Activated CD8-positive, alpha-beta memory T cell treated with anti-CD3 and anti-CD28 coated beads for 1 hour (primary cell): Measurements from ENCODE around the gene MUTYH.

ENCODE experiments used
- DNase-seq, 2 donors: peaks; one replicate each; pipeline ENCODE4 v3.0.0-alpha.2; 2020; ENCODE audit warnings: low read depth in 1 of 2; ENCODE audit errors: extremely low read depth in 1 of 2

Gene MUTYH

DNA sequence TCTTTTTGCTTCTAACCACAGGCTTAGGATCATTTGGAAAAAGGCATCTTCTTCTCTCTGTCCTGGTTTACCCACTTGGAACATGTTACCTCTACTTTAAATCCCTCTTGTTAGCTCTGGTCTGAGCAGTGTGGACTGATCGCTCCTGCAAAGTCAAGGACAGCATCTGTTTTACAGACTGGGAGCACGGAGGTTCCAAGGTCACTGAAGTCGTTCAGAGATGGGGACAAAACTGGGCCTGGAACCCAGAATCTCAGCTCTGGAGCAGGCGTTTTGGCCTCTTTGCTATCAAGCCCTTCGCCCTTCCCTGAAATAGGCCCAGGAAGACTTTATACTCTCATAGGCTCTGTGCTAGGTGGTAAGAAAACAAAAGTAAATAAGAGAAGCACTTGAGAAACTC is 11.3 kb upstream of the MUTYH start:
- no peak for DNase-seq

DNA sequence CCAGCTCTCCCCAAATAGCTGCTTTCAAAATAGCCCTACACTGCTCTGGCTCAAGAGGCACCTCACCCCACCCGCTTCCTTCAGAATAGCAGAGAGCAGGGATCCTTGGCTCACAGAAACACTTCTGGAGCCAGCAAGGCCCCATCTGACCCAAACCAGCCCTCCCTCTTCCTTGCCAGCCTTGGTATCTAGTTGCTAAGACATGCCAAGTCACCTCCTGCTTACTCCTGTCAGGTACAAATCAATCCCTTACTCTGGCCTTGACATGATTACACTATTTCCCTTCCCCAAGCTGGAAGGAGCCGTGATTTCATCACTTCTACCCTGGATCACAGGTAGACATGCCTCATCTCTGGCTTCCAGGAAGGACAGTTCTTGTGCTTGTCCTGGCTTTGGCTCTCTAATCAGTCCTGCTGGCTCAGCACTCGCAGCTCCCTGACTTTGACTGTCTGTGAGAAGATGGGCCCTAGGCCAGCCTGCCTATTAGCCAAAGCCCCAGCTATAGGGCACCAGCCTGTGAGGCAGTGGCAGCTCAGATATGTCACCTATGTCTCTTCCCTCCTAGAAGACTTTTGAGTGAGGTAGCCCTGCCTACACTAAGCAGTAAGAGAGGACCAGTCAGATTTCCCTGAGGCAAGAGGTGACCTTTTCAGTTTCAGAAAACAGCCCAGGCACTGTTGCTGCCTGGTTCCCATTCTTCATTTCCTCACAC is 8.9 kb upstream of the MUTYH start:
- DNase-seq: no peak

DNA sequence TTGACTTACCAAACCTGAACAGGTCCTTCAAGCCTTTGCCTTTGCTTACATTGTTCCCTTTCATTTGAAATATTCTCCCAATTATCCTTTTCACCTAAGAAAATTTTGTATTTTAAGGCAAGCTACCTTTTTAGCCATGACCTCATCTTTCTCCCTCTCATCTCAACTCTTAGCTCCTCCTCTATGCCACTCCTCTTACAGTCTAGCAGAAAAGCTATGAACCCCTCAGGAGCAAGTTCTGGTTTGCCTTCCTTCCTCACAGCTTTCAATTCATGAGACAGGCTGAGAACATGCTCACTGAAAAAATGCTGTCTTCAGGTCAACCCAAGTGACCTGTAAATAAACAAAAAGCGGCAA is 8.3 kb upstream of the MUTYH start:
- no peak for DNase-seq

GRCh38 chr1:45348020-45348419 is 7.8 kb upstream of the MUTYH start:
- no peak for DNase-seq

- DNase-seq: no peak
These were observed 6.2 kb upstream of the MUTYH start for GRCh38 chr1:45346473-45346872.

GRCh38 chr1:45345014-45345413 is 4.8 kb upstream of the MUTYH start:
- DNase-seq: no peak

DNA sequence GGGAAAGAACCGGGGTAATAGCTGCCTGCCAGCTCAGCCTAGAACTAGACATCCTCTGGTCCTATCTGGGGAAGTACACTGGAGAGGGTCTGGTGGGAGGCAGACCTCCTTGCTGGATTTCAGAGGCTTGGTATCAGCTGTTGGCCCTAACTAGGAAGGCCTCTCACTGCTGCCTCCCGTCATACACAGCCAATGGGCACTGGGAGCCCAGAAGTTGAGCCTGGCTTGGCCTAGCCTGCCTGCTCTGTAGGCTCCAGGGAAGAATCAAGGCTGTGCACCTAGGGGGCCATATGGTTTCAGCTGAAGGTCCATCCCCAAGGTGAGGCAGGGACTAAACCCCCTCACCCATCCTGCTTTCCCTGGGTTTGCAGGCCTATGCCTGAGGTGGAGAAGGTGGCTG is 4.3 kb upstream of the MUTYH start:
- DNase-seq: no peak

DNA sequence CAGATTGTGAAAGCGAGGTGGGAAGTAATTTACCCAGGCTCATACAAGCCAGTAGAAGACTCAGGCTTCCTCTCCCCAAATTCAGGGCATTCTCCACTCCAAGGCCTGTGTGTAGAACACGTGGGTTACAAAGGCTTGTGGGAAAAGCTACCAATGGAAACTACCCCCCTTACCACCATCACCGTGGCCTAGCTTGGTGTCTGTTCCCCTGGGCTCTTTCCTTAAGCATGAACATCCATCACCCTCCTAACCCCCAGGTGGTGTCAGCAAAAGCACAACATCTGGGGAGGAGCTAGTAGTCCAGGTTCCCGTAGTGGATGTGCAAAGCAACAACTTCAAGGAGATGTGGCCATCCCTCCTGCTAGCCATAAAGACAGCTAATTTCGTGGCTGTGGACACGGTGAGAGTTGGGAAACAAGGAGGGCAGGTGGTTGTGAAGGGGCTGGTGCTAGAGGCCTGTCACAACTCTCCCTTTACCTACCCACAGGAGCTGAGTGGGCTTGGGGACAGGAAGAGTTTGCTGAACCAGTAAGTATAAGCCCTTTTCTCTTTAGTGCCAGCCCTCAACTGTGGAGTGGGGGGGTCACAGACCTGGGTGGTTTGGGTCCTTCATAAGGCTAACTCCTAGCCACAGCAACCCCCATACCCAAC is 701 bp upstream of the MUTYH start:
- DNase-seq: no peak

- no peak for DNase-seq
These were observed 2.5 kb downstream of the MUTYH start for GRCh38 chr1:45337630-45338325.

GRCh38 chr1:45335855-45336324 is 4.3 kb downstream of the MUTYH start:
- DNase-seq: no peak

- no peak for DNase-seq
These were observed 5.7 kb downstream of the MUTYH start for GRCh38 chr1:45334308-45335245.

DNA sequence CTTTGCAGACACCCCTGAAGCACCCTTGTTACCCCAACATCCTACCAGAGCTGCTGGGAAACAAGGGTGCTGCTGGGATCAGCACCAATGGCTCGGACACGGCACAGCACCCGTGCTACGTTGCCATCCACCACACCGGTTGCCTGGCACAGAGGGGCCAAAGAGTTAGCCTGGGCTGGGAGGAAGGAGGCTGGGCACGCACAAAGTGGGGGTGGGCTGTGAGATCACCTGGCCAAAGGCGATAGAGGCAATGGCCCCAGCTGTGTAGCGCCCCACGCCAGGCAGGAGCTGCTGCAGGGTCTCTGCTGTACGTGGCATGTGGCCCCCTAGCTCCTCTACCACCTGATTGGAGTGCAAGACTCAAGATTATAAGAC is 7.9 kb downstream of the MUTYH start:
- no peak for DNase-seq

DNA sequence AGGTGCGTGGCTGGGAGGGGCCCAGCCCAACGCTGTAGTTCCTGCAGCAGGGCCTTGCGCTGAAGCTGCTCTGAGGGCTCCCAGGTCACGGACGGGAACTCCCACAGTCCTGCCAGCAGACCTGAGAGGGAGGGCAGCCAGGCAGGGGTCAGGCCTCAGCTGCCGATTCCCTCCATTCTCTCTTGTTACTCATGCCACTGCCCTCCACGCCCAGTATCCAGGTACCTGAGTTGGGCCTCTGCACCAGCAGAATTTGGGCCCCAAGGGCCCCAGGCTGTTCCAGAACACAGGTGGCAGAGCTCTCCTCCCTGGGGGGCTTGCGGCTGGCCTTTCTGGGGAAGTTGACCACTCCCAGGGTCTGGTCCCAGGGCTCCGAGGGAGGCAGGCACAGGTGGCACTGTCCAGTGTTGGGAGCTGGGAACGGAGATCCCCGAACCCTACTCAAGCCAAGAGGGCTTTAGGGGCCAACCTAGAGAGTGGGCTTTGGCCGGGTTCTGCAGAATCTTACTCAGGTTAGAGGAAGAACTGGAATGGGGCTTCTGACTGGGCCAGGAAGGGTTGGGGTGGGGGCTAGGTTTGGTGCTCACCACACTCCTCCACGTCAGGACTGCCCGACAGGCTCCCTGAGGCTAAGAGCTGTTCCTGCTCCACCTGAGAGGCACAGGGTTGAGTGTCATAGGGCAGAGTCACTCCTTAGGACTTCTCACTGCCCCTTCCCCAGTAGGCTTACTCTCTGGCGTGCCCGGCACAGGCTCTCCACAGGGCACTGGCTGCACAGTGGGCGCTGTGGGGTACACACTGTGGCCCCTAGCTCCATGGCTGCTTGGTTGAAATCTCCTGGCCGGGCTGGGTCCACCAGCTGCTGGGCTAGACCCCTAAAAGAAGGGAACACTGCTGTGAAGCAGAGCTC is 8.5 kb downstream of the MUTYH start:
- no peak for DNase-seq

DNA sequence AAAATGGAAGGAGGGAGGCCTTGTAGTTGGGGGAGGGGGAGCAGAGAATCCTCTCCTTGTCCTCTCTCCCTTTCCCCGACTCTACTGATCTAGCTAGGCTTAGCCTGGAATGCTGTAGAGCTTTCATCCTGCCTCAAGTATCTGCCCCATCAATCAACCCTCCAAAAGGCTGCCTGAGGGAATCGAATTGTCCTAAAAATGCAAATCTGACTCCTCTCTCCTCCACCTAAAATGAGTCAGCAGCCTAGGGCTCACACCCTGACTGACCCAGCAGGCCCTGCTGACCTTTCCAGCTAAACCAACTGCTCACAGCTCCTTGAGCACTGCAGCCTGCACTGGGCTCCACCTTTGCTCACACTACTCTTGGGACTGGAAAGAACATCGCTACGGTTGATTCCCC is 10.8 kb downstream of the MUTYH start:
- DNase-seq: no peak

DNA sequence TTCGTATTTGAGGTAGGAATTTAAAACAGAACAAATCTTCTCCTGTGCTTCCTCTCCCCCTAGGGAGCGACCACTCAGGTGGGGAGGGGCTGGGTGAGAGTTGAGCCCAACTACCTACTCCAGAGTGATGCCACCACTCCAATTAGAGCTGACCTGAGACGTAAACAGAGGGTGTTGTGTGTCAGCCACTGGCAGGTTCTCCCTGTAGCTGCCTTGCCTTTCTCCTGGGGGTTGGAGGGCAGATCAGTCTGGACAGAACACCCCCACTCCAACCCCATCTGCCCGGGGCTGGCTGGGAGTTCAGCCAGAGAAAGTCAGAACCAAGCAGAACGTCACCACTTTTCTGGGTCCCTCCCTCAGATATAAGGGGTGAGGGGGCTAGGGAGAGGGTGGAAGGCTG is 11.6 kb downstream of the MUTYH start:
- DNase-seq: no peak

GRCh38 chr1:45327644-45328515 is 12.4 kb downstream of the MUTYH start:
- no peak for DNase-seq

- DNase-seq: peak in 1 of 2 donors; percentile 42
These were observed 13.3 kb downstream of the MUTYH start, which contains the start of gene HPDL for GRCh38 chr1:45326627-45327623. TSS of gene HPDL (plus strand) at chr1:45326895. CDS start at chr1:45327149, 254 bp downstream.
